CD4-positive, alpha-beta T cell treated with Interleukin-6 at 100 ng/mL for 8 hours (primary cell): ENCODE data around the gene GALT.
A peak's percentile ranks its signal among the peaks of the same experiment; 100 is the strongest.
"Not testable (repeated sequence)": the region's sequence is repeated elsewhere in the genome, so short reads cannot be mapped to it uniquely, and the experiment has no call there.

ENCODE experiments used
- DNase-seq: peaks from one replicate; pipeline ENCODE4 v3.0.0-alpha.2; 2020; ENCODE audit warnings: mixed read lengths, low spot score

Gene GALT

DNA sequence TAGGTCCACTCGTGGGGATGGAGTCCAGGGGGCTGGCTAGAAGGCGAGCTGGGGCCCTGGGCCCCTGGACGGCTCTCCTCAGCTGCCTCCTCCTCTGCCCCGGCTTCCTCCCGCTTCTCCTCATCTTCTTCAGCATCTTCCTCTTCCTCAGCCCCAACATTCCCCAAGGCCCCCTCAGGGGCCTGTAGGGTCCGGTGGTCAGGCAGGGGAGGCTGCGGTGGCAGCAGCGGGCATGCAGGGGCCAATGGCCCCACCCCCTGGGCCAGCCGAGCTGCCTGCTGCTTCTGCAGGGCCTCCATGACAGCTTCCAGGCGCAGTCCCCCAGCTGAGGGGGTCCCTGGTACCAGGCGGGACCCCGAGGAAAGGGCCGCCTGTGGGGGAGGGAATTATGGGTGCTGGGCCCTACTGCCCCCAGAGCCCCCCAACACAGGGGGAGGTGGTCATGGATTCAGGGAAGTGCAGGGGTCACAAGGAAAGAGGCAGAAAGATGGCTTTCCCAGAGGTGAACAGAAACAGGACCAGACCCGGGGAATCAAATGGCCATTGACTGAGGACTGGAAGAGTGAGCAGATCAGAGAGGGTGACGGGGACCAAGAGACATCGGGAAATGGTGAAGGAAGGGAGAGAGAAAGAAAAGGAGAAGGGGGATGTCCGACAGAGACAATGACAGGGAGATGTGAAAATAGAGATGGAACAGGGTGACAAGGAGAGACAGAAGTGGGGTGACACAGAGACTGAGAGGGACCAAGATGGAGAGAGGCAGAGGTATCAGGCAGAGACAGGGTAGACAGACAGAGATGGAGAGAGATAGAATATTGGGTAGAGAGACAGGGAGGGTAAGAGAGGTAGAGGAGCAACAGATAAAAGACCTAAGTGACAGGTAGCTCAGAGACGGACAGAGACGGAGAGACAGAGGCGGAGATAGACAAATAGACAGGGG, 18.5 kb upstream of the GALT start:
- no peak for DNase-seq

DNA sequence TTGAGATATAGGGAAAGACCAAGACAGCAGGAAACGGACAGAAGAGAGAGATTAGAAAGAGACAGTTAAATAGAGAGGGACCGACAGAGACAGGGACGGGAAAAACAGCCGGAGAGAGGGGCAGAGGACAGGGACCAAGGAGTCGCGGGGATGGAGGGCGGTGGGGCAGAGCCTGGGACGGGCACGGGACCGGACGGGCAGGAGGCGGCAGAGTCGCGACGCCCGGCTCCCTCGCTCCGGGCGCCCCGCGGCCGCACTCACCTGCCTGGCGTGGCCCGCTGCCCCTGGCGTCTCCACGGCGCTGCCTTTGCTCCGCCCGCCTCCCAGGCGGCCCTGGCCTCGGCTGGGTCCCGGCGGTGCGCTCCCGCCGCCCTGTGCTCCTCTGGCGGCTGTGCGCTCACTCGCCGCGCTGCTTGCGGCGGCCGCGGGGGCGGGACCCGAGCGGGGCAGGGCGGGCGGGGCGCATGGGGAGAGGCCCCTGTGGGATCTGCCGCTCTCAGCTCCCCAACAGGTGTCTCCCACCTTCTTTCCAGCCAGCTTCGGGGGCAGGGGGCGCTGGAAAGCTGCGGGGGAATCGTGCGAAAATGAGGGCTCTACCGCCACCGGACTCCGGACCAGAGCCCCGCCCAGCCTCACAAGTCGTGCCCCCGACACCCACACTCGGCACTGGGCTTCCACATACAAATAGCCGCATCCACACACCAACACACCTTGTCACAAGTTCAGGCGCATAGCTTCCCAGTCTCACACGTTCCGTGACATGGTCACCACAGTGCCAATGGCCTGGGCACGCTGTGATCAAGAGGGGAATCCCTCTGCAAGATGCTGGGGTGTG, 17.6 kb upstream of the GALT start, which contains the start of gene ARID3C:
ARID3C (minus strand) TSS at position 411 of the 835 bp plus-strand sequence. CDS start 1,052 bp downstream, outside the sequence.
- DNase-seq, result no peak

DNA sequence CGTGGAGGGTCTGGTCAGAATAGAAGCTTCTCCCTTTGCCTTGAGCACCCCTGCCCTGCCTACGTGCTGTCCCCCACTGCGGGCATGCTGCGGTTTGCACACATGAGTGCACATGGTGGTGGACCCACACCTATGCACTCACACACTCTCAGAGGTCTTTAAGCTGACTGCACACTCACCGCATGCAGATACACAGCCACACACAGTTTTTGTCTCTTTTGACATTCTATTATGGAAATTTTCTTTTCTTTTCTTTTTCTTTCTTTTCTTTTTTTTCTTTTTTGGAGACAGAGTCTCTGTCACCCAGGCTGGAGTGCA, 17.0 kb upstream of the GALT start:
- no peak for DNase-seq

DNA sequence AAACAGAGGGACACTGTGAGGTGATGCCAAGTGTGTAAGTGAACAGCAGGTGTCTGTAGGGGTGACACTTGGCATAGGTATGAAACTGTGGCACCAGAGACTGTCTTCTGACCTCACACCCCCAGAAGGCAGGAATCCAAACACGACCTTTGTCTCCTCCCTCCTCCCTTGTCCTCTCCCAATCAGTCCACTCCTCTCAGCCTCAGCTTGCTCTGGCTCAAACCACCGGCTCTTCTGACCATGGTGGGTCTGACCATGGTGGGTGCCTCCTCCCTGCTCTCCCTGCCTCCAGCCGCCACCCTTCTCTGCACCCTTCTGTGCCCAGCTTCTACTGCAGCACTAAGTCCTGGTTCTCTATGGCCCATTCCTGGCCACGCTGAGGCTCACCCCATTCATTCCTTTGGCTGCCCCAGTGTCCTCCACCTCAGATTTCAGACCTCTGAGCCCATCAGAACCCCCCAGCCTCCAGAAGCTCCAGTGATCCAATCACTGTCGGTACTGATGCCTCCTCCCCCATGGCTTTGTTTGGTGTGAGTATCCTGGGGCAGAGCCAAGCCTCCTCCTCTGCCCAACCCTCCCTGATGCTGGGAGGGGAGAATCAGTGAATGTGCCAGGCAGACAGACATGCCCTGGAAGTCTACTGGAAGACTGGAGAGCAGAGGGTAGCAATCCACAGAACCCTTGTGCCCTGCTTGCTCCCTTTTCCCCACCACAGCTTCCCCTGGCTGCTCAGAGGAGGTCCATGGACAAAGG, 15.9 kb upstream of the GALT start:
- no peak for DNase-seq

DNA sequence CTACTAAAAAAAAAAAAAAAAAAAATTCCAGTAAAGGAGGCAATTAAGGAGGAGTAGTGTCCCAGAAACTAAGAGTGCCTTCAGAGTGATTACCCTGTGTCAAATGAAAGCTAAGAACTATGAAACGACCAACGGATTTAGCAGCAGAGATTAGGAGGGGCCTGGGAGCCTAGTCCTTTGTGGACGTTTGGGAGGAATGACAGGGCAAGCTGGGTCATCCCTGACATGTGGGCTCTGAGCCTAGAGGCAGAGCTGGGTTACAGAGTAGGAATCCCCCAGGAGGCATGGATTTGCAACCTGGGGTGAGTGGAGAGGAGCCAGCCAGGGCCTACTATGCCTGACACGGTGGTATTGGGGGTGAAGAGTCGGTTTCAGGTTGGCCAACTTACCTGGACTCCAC, 13.3 kb upstream of the GALT start:
- DNase-seq, result no peak

DNA sequence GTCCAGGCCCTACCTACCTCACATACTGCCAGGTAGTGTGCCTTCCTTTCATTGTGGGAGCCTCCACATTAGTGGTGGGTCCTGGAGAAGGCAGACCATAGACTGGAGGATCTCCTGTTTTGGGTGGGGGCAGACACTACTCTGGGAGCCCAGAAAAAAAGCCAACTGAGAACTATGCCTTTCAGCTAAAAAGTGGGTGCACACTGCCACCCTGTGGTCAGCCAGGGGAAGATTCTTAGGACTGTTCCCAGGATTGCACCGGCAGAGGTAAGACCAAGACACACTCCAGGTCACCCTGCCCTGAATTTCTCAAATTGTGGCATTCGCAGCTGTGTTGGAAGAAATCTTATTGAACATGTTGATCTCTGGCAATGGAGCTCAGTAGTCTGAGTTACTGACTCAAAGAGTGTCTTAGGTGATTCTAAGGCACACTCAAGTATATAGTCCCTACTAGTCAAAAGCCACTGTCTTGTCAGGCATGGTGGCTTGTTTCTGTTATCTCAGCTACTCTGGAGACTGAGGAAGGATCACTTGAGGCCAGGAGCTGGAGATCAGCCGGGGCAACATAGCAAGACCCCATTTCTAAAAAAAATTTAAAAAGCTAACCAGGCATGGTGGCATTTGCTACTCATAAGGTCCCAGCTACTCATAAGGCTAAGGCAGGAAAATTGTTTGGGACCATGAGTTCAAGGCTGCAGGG, 12.5 kb upstream of the GALT start:
- DNase-seq, result peak; percentile 77

DNA sequence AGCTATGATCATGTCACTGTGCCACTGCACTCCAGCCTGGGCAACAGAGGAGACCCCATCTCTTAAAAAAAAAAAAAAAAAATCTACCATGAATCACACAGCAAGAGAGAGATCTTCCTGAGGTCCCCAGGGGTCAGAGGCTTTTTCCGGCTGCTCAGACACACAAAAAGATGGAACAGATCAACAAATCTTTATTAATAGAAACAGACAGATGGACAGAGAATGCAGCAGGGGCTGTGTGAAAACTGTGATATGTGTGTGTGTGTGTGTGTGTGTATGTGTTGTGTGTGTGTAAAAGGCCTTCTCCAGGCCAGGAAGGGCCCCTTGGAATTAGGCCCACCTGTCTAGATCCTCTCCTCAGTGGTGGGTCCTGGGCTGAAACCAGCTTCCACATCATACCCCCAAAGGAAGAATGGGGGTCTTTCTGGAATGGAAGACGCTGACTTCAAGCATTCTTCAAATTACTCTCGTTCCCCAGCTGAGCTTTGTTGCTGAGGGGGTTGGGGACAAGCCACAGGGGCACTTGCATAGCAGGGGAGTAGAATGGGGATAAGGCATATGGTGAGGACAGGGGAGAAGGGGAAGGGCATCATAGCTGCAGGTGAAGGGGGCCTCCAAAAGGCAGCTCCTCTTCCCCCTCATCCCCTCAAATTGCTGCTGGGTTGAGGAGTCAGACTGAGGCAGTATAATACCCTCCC, 11.8 kb upstream of the GALT start:
- no peak for DNase-seq

DNA sequence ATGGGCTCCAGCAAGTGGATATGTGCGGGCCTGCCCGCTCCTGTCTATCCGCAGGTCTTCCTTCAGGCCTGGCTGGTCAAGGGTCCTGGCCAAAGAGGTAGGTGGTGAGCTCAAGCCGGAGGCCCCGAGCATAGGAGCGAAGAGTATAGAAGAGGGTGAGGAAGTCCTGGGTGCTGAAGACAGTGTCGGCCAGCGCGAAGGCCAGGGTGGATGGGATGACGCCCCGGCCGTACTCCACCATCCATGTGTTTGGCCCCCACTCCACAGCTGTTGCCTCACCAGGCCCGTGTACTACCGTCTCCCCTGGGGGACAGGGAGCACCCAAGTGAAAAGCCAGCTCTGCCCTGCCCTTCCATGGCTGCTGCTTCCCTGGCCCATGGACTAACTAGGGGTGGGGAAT, 10.9 kb upstream of the GALT start:
- DNase-seq, result no peak

DNA sequence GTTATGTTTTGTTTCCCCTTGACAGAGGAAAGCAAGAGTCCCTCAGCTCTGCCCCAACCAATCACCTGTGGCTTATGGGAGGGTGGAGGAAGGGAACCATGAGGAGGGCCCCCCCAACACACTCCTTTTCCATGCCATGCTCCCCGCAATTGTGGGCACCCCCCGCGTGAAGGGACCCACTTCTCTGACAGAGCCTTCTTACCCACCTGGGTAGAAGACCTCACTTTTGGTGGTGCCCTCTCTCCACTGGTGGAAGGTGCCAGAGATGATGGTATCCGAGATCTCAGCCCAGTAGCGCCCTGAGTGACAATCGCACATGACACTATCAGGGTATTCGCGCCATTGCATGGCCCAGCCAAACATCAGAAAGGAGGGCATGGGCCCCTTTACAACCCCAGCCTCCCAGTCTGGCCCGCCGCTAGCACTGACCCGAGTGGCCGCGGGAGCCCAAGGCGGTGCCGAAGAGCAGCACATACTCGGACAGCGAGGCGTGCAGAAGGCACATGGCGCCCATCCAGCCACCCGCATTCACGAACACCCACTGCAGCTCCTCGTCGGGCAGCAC, 9.6 kb upstream of the GALT start:
- no peak for DNase-seq

DNA sequence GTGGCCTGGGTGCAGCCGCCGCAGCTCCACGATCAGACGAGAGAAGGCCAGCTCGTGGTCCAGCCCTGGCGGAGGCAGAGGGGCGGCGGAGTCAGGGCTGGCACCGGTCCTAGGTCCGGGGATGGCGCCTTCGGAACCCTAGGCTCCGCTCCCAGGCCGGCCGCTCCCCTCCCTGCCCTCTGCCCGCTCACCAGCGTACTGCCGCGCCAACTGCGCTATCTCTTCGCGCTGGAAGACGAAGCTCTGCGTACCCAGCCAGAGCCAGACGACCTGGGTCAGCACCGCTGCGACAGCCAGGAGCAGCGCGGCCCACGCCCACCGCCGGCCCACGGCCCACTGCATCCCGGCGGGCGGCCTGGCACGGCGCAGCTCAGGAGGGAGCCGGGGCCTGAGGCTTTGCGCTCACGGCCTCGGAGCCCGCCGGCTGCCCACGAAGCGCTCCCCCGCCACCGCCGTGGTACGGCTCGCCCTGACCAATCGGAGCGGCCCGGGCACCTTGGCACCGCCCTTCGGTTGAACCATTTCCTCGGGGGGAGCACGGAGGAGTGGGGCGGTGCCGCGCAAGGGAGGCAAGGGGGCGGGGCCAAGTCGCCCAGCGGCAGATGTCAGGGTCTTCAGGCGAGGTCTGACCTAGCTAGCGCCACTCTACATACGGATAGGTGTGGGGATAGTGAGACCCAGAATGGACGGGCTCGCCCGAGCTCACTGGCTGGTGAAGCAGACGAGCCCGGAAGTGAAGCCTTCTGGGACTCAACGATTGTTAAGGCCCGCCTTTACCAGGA, 8.9 kb upstream of the GALT start, which contains the start of gene SIGMAR1:
SIGMAR1 (minus strand) TSS at position 432 of the 782 bp plus-strand sequence; CDS start at position 342, 90 bp downstream.
- DNase-seq, result peak; percentile 92

DNA sequence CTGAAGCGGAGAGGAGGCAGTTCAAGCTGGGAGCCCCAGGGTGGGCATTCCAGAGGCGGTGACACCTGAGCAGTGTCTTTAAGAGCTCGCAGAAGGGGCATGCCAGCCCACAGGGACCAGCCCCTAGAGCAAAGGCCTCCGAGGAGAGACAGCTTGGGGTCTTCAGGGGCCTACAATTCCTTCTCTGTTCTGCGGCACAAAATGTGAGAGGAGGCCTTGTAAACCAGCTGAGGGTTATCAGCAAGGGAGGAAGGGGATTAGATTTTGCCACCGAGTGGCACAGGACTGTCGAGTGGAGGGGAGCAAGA, 8.4 kb upstream of the GALT start:
- DNase-seq, result no peak

DNA sequence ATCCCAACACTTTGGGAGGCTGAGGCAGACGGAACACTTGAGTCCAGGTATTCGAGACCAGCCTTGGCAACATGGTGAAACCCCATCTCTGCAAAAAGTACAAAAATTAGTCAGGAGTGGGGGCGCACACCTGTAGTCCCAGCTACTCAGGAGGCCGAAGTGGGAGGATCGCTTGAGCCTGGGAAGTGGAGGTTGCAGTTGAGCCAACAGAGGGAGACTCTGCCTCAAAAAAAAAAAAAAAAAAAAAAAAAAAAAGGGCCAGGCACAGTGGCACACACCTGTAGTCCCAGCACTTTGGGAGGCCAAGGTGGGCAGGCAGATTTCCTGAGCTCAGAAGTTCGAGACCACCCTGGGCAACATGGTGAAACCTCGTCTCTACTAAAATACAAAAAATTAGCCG, 7.2 kb upstream of the GALT start:
- not testable (repeated sequence) for DNase-seq

DNA sequence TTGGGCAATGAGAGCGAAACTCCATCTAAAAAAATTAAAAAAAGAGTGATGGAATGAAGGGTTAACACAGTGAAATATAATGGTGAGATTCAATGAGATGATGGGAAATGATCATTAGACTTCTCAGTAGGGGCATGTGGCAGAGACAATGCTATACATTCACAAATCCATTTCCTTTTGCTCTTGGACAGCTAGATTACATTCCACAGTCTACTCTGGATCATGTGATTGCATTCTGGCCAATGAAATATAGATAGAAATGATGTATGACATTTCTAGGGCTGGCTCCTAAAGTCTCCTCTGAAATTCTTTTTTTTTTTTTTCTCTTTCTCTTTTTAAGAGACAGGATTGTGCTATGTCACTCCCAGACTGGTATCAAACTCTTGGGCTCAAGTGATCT, 3.8 kb upstream of the GALT start:
- no peak for DNase-seq

DNA sequence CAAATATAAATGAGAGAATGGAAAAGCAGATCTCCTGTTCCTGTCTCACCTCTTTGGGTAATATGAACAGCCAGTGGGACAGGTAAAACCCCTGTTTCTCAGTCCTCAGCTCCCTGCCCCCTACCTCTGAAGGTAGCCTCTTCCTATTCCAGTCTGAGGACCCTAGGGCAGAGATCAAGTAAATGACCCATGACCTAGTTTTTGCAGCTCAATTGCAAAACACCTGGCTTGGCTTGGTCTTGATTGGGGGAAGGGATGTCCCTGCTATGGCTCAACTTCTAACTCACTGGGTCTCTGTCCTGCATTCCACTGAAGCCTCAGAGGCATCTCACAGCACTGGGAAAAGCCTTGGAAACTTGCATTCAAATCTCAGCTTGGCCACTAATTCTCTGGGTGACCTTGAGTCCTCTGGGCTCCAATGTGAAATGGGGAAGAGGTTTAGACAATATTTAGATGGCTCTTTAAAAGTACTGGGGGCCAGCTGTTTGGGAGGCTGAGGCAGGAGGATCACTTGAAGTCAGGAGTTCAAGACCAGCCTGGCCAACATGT, 1.6 kb upstream of the GALT start:
- DNase-seq, result no peak

DNA sequence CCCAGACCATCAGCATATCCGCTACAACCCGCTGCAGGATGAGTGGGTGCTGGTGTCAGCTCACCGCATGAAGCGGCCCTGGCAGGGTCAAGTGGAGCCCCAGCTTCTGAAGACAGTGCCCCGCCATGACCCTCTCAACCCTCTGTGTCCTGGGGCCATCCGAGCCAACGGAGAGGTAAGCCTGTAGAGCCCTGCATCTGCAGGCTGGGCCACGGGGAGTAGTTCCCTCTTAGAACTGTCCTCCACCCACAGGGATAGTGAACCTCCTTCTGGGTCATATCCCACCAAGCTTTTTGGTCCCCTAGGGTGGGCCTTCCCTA, 569 bp downstream of the GALT start:
- DNase-seq, result no peak

DNA sequence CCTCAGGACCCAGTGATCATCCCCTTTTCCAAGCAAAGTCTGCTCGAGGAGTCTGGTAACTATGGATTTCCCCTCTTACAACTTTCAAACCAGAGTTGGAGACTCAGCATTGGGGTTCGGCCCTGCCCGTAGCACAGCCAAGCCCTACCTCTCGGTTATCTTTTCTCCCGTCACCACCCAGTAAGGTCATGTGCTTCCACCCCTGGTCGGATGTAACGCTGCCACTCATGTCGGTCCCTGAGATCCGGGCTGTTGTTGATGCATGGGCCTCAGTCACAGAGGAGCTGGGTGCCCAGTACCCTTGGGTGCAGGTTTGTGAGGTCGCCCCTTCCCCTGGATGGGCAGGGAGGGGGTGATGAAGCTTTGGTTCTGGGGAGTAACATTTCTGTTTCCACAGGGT, 1.2 kb downstream of the GALT start:
- no peak for DNase-seq

DNA sequence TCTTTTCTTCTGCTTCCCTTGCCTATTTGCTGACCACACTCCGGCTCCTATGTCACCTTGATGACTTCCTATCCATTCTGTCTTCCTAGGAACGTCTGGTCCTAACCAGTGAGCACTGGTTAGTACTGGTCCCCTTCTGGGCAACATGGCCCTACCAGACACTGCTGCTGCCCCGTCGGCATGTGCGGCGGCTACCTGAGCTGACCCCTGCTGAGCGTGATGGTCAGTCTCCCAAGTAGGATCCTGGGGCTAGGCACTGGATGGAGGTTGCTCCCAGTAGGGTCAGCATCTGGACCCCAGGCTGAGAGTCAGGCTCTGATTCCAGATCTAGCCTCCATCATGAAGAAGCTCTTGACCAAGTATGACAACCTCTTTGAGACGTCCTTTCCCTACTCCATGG, 2.2 kb downstream of the GALT start:
- DNase-seq, result no peak

DNA sequence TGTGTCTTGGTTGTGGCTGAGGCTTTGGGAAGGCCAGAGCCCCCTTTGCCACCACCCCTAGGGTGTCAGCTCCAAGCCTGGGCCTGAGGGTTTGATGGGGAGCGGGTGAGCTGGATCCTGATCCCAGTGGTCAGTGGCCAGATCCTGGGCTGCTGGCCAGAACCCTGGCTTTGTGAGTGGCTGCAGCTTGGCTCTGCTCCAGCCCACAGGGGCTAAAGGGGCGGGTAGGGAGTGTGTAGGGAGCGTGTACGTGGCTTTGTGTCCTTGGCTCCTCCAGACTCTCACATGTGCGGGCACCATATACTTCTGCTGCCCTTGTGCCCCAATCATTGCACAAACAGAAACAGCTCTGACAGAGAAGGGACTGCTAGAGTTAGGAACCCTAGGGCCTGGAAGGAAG, 4.3 kb downstream of the GALT start:
- DNase-seq, result no peak

DNA sequence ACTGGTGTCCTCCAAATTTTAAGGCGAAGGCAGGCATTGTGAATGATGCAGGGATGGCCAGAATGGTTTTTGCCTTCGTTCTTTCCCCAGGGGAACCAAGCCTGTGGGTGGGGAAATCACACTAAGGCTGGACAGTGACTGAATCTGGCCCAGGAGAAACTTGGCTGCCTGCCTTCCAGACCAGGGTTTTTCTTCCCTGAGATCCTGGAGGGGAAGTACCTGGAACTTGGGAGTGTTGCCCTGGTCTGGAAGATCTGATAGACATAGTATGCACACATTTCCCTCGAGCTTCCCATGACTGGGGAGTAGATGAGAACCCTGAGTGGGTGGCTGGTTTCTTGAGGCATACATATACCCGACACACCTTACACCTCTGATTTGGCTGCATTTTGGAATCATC, 4.8 kb downstream of the GALT start:
- DNase-seq, result no peak
